ENCODE measurements around the gene TSC2.

Gene TSC2

DNA sequence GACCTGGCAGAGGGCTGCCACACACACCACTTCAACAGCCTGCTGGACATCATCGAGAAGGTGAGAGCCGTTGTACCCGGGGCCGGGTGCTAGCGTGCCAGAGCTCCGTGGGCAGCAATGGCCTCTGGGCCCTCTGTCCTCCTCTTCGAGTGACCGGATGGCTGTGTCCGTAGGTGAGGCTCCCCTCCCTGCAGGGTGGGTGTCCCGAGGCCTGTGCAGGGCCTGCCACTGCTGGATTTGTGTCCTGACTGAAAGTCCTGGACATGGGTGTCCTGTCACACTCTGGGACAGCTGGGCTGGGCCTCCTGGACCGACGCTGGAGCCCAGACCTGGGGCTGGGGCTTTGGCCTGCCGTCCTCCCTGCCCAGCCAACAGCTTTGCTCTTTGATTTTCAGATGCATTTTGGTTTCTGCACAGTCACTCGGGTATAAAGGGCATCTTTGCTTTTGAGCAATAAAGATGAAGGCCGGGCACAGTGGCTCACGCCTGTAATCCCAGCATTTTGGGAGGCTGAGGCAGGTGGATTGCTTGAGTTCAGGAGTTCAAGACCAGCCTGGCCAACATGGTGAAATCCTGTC lies 16.7 kb downstream of the TSC2 start:
- Histone ChIP-seq H3K27ac (no peak overlapping the region), H3K4me3 (no peak overlapping the region)
- no peak for TF ChIP-seq CTCF (IDR thresholded peaks at IDR 0.05)
- DNase-seq (ENCODE audit: low spot score), result no peak

GRCh38 chr16:2066139-2066538 lies 18.4 kb downstream of the TSC2 start:
- H3K4me3 ChIP-seq, result no peak overlapping the region
- TF ChIP-seq CTCF (IDR thresholded peaks at IDR 0.05), result no peak
- H3K27ac ChIP-seq, result no peak overlapping the region
- DNase-seq (ENCODE audit: low spot score), result no peak

DNA sequence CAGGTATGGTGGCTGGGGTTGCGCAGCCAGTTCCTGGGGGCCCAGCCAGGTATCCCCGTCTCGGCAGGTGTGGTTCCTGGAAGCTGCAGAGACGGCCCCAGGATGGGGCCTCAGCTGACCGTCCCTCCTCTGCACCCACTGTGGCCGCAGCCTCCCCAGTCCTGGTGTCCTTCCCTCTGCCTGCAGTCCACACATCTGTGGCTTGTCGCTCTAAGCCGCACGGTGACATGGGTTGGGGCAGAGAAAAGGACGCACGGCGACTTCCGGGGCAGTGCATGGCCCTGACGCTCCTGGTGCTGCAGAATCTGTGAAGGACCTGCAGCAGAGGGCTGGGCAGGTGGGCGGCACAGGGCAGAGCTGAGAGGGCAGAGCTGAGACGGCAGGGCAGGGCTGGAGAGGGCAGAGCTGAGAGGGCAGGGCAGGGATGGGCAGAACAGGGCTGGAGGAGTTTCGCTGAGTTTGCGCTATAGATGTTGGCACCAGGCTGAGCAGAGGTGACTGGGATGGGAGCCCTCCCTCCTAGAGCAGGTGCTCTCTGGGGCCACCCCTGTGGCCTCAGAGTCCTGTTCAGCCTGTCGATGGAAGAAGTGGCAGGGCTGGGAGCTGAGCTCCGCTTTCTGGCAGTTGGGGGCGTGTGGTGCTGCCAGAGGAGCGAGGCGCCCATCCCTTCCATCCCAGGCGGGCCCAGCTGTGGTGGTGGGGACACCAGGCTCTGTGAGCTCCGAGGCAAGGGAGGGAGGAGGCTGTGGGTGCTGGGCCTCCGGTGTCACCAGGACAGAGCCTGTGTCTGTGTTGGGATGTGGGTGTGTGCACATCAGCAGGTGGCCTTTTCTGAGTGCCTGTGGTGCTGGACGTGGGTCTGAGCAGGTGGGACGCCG lies 23.0 kb downstream of the TSC2 start:
- H3K4me3 ChIP-seq, result no peak overlapping the region
- DNase-seq (ENCODE audit: low spot score), result no peak
- H3K27ac ChIP-seq, result no peak overlapping the region
- no peak for TF ChIP-seq CTCF (IDR thresholded peaks at IDR 0.05)

DNA sequence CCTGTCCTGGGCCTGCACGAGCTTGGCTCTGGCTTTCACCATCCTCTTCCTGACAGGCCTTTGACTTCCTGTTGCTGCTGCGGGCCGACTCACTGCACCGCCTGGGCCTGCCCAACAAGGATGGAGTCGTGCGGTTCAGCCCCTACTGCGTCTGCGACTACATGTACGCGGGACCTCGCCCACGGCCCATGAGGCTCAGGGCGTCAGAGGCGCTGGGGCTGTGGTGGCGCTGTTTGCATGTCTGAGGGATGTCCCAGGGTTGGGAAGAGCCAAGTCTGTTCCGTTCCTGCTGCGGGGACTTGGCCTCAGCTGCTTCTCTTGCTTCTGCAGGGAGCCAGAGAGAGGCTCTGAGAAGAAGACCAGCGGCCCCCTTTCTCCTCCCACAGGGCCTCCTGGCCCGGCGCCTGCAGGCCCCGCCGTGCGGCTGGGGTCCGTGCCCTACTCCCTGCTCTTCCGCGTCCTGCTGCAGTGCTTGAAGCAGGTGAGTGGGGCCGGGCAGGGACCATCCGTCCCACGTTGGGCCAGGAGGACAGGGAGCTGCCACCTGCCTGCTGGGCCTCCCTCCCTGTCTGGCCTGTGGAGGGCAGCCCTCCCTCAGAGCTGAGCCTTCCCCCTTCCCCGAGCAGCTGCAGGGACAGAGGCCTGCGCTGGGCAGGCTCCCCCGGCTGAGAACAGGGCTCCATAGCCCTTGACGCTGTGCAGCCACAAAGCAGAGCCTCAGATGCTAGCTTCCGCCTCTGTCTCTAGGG lies 23.8 kb downstream of the TSC2 start:
- Histone ChIP-seq H3K4me3 (no peak overlapping the region), H3K27ac (no peak overlapping the region)
- no peak for DNase-seq (ENCODE audit: low spot score)
- no peak for TF ChIP-seq CTCF (IDR thresholded peaks at IDR 0.05)

DNA sequence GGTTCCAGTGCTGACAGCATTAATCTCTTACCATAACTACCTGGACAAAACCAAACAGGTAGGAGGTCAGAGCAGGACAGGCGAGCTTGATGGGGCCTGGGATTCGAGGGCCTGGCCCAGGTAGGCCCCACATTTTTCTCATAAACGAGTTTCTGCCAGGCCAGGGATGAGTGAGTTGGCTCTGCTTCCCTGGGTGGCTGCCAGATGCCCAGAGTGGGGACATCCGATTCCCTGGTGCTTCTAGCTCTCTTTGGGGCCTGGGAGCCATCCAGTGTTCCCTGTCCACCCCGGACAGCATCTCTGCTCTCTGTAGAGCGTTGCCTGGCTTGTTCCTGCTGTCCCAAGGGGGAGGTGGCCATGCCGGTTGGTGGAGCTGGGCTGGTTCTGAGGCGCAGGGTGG lies 25.1 kb downstream of the TSC2 start:
- TF ChIP-seq CTCF (IDR thresholded peaks at IDR 0.05), result no peak
- H3K27ac ChIP-seq, result no peak overlapping the region
- no peak for DNase-seq (ENCODE audit: low spot score)
- H3K4me3 ChIP-seq, result no peak overlapping the region

- no peak overlapping the region for H3K4me3 ChIP-seq
- no peak for DNase-seq (ENCODE audit: low spot score)
- no peak for TF ChIP-seq CTCF (IDR thresholded peaks at IDR 0.05)
- H3K27ac ChIP-seq, result no peak overlapping the region
Measured at GRCh38 chr16:2074071-2074470, 26.3 kb downstream of the TSC2 start.

Data from coronary artery (tissue), 2 donors.